Bronchial epithelial cell (primary cell): ENCODE data around the gene APP. TPM values are rescaled to one million over a fixed set of nuclear protein-coding genes. Genes with fewer than 3 reads are reported as not detected.

Experiments
- DNase-seq: peaks from one replicate; pipeline ENCODE4 v3.0.0-alpha.2; 2010; ENCODE audit warnings: low read depth
- FAIRE-seq: peaks from 2 replicates; lab custom pipeline; 2011; peaks lifted over from hg19 to GRCh38; lab: Jason Lieb, UNC
- H3K27me3 ChIP-seq: 2 replicates; pipeline ENCODE4 v1.5.1; 2011; ENCODE audit warnings: low read length; ENCODE audit not compliant: control insufficient read depth, insufficient read depth
- H3K36me3 ChIP-seq: 2 replicates; pipeline ENCODE4 v1.5.1; 2011; ENCODE audit warnings: low read length; ENCODE audit not compliant: control insufficient read depth, insufficient read depth
- H3K4me3 ChIP-seq: 2 replicates; pipeline ENCODE4 v1.5.1; 2011; ENCODE audit warnings: mild to moderate bottlenecking, low read depth, low read length, control low read depth
- total RNA-seq: library from RNA; depleted of rRNA; stranded (reverse); fragments of >200 nt; gene quantifications from 2 replicates; pipeline ENCODE4 v1.2.1, GENCODE V29; 2014
- TF ChIP-seq, protein P1 (sequence below): IDR thresholded peaks from 2 replicates; pipeline ENCODE4 v1.5.1; 2011; ENCODE audit warnings: mild to moderate bottlenecking, moderate library complexity, low read length, control low read depth, inconsistent platforms; ENCODE audit not compliant: insufficient read depth, severe bottlenecking

Gene APP
- total RNA-seq, 1 donor from 2014 or later, result 745 TPM

DNA sequence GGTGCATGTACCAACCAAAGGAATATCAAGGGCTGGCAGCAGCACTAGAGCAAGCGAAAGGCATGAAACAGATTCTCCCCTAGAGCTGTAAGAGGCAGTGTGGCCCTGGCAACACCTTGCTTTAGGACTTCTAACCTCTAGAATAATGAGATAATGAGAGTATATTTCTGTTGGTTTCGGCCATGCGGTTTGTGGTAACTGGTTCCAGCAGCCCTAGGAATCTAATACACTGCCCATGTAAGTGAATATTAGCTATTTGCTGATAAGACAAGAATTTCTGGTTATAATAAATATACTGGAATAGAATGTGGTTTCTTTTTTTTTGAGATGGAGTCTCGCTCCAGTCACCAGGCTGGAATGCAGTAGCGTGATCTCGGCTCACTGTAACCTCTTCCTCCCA, 236.4 kb downstream of the APP start:
- no peak overlapping the region for H3K4me3 ChIP-seq
- DNase-seq (peak; percentile 31), FAIRE-seq (no peak)
- peaks cover 2% of the 10 kb centered on the region for H3K36me3 ChIP-seq
- H3K27me3 ChIP-seq, result no peaks in the 10 kb centered on the region
- TF ChIP-seq, protein P1, sequence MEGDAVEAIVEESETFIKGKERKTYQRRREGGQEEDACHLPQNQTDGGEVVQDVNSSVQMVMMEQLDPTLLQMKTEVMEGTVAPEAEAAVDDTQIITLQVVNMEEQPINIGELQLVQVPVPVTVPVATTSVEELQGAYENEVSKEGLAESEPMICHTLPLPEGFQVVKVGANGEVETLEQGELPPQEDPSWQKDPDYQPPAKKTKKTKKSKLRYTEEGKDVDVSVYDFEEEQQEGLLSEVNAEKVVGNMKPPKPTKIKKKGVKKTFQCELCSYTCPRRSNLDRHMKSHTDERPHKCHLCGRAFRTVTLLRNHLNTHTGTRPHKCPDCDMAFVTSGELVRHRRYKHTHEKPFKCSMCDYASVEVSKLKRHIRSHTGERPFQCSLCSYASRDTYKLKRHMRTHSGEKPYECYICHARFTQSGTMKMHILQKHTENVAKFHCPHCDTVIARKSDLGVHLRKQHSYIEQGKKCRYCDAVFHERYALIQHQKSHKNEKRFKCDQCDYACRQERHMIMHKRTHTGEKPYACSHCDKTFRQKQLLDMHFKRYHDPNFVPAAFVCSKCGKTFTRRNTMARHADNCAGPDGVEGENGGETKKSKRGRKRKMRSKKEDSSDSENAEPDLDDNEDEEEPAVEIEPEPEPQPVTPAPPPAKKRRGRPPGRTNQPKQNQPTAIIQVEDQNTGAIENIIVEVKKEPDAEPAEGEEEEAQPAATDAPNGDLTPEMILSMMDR, result no peak

DNA sequence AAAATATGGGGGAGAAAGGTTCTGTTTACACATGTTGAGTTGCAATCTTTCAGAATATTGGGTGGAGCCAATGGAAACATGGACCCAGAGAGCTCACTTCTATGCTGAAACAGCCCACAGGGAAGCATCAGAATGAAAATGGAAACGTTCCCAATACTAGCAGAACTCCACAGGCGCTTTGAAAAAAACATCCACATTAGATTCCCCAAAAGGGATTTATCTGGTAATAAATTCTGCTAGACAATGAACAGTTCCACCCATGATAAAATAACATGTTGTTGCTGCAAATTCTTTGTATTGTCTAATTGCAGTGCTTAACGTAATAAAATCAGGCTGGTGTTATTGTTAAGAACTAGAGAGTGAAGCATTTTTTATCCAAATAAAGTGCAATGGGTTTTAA, 238.8 kb downstream of the APP start:
- no peak for DNase-seq
- H3K36me3 ChIP-seq, result peaks cover 2% of the 10 kb centered on the region
- H3K27me3 ChIP-seq, result no peaks in the 10 kb centered on the region
- no peak overlapping the region for H3K4me3 ChIP-seq
- TF ChIP-seq, protein P1, result no peak
- FAIRE-seq, result no peak

DNA sequence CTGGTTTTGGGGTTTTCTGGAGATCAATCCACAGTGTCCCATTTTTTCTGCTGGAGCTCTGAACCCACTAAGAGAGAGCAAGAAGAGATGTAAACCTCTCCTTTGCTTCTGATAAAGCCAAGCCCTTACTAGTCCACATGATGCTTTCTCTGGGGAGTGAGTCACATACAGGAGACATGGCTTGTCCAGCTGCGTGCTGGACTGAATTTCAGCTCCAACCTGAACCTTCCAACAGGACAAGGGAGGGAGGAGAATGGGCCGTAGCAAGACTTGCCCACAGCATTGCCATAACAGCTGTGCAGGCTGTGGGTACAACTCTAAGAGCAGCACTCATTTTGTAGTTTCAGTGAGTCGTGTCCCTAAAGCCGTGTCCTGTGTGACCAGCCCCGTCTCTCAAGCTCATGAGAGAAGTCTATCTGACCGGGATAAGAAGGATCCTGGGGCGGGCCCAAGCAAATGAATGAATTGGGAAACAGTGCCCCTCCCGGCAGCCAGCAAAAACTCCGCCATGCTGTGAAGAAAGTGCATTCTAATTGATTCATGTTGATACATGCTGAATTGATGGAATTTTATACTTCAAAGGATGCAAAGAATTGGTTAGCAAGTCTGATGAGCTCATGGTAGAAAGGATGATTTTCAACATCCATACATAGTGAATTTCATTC, 240.6 kb downstream of the APP start:
- Histone ChIP-seq H3K4me3 (no peak overlapping the region), H3K27me3 (no peaks in the 10 kb centered on the region), H3K36me3 (peaks cover 2% of the 10 kb centered on the region)
- TF ChIP-seq, protein P1, result peak; percentile 49
- FAIRE-seq (peak; percentile 75), DNase-seq (peak; percentile 89)

DNA sequence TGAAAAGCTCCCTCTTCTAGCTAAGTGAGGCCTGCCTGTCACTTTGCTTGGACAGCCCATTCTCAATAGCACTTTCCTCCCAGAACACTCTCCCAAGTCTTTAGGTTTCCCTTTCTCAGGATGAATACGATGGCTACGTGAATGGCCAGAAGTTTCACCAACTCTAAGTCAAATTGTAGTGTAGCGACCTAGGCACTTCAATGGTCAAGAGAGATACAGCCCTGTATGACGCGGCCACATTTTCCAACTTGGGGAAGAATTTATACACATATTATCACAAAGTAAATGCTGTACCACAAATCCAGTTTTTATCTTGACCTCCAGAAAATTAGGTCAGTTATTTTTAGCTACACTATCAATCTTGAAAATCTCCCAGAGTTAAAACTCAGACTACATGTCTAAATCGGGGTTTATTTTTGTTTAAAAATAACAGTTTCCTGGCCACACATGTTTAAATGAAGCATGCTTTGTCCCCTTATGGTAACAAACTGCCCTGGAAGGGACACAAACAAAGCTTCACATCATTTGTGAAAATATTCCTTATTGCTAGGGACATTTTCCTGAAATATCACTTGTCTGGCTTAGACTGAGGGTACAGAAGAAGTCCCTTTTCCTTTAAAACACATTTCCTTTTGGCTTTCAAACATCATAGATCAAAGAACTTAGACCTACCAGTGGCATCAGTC, 243.2 kb downstream of the APP start:
- H3K4me3 ChIP-seq, result no peak overlapping the region
- TF ChIP-seq, protein P1, result no peak
- H3K27me3 ChIP-seq, result no peaks in the 10 kb centered on the region
- H3K36me3 ChIP-seq, result peaks cover 2% of the 10 kb centered on the region
- FAIRE-seq (no peak), DNase-seq (no peak)

DNA sequence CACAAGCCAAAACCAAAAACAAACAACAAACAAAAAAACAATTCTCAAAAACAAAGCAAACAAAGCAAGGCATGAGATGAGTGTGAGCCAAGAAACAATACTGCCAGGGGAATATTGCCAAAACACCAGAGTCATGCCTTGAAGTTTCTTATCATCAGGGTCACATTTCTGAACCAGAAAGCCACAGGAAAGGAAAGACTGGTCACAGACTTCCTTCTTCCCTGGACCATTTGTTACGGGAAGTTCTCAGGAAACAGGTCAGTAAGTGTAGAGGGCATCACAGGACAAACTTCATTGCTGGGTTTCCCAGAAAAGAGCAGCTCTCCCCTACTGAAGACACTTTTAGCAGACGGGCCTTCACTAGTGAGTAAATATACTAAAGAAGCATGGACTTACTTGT, 244.6 kb downstream of the APP start:
- DNase-seq (no peak), FAIRE-seq (peak; percentile 50)
- TF ChIP-seq, protein P1, result no peak
- H3K4me3 ChIP-seq, result no peak overlapping the region
- H3K27me3 ChIP-seq, result no peaks in the 10 kb centered on the region
- H3K36me3 ChIP-seq, result peaks cover 2% of the 10 kb centered on the region
